Measurements from ENCODE around the gene ITIH1. TPM values are rescaled to one million over a fixed set of nuclear protein-coding genes. Genes with fewer than 3 reads are reported as not detected.

ITIH1 gene
- total RNA-seq, 1 experiment from 2014 or later, result not detected

DNA sequence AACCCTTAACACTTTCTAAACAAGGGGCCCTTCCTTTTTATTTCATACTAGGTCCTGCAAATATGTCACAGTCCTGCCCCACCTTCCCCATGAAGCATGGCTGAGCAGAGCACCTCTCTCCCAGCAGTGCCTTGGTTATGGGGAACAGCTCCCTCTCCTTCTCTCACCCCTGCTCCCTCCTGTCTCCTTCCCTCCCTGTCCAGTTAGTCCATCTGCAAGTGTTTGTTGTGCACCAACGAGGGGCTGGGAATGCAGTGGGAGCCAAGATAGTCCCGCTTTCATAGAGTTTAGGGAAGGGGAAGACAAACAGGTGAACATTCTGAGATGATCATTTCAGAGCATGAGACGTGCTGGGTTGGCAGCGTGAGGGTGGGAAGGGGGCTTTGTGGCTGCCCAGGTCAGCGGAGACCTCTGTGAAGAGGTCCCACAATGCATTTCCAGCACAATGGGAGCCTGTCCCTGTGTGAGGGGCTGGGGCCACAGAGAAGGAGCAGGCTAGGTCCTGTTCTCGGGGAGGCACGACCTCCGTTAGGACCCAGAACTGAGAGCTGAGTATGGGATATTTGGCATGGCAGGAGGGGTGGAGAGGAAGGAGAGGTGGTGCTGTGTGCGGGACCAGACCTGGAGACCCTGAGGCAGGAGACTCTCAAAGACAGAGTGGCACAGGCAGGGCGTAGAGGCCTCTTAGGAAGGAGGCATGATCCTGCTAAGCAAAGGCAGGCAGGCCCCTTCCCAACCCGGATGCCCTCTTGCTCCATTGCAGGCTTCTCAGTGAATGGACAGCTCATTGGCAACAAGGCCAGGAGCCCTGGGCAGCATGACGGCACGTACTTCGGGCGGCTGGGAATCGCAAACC is 11.7 kb downstream of the ITIH1 start:
- DNase-seq (ENCODE audit: low spot score), result no peak

DNA sequence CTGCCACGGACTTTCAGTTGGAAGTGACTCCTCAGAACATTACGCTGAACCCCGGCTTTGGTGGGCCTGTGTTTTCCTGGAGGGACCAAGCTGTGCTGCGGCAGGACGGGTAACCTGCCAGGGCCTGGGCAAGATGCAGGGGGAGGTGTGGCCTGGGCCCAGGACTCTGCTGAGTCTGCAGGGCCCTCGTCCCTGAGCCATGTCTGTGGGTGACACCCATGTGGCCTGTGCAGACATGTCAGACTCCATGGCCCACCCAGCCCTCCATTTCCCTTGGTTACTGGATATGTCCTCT is 12.3 kb downstream of the ITIH1 start:
- no peak for DNase-seq (ENCODE audit: low spot score)

DNA sequence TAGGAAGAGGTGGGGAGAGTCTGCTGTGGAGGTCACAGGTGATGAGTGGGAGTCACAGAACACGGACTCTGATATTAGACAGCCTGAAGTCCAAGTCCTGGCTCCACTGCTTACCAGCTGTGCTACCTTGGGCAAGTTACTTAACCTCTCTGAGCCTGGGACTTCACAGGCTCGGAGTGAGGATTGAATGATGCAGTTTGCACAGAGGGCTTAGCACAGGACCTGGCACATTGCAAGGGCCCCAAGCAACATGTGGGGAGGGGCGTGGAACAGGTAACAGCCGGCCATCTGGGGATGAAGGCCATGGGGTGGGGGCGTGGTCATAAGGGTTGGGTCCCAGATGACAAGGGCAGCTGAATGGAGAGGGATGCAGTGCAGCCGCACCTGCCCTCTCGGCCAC is 12.9 kb downstream of the ITIH1 start:
- DNase-seq (ENCODE audit: low spot score), result no peak

DNA sequence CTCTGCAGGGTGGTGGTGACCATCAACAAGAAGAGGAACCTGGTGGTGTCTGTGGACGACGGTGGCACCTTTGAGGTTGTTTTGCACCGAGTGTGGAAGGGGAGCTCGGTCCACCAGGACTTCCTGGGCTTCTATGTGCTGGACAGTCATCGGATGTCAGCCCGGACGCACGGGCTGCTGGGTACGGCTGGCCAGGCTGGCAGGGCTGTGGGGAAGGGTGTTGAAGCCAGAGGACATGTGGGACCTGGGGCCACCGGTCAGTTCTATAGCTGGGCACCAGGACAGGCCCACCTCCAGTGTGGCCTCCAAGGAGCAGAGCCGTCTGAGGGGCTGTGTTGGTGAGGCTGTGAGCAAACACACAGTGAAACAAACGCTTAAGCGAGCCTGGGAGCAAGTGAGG is 13.3 kb downstream of the ITIH1 start:
- no peak for DNase-seq (ENCODE audit: low spot score)

DNA sequence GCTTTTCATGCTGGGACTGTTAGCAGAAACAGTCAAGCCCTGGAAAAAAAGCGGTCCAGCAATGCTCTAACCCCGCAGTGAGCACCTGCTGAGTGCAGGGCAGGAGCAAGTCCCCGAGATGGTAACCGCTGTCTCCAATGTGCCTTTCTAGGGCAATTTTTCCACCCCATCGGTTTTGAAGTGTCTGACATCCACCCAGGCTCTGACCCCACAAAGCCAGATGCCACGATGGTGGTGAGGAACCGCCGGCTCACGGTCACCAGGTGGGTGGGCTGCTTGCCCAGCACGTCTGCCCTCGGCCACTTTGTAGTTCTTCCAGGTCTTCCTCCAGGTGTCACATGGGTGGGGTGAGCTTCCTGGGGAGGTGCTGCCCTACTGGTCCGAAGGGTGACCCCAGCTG is 14.0 kb downstream of the ITIH1 start:
- no peak for DNase-seq (ENCODE audit: low spot score)

DNA sequence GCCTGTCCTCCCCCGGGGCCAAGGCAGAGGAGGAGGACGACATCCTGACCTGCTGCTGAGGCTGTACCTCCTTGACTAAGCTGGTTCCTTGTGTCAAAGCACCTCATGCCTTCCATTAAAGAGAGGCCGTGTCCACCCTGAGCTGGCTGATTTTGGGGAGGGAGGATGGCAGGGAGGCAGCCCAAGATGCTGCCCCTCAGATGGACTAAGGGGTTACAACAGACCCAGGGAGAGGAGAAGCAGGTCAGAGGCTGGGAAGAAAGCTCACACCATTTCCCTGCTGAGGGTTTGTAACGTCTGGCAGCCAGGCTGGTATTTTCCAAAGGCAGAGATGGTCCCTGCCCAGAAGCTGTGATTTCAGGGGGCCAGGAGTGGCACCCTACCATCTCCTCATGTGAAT is 14.5 kb downstream of the ITIH1 start:
- DNase-seq (ENCODE audit: low spot score), result no peak

DNA sequence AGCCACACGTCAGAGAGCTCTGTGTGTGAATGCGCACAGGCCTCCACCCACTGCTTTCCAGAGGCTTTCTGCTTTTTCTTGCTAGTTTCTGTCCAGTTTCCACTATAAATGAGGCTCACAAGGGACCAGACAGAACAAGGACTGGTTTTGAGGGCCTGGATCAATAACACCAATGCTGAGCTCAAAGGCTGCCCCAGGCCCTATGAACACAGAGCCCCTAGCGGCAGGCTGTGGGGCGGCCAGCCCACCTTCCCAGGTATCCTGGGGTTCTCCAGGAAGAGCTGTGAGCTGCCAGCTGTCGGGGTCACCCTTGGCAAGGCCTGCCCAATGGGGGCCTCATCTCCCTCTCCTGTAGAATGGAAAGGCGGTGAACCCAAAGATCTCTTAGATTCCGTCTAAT is 15.0 kb downstream of the ITIH1 start:
- peak; percentile 13 for DNase-seq (ENCODE audit: low spot score)

DNA sequence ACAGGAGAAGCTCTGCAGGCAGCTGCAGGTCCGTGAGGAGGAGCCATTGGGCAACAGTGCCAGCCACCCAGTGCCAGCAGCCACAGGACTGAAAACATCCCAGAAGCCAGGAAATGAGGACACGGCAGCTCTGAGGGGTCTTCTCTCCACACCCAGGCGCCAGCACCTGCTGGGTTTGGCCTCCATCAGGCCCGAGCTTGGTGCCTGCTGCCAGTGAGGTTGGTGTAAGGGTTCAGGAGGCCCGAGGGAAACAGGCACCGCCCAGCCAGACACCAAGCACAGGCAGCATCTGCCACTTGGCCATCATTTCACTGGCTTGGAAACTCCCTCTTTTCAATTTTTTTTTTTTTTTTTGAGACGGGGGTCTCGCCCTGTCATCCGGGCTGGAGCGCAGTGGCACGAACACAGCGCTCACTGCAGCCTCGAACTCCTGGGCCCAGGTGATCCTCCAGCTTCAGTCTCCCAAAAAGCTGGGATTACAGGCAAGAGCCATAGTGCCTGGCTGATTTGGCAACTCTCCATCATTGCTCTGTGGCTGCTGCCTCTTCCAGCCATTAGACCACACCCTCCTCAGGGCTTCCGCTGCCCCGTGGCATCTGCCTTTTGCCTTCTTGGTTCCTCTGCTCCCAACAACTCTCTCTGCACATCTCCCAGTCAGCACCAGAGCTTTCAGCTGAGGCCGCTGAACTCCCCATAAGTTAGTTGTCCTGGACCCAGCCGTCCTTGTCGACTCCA is 15.7 kb downstream of the ITIH1 start:
- no peak for DNase-seq (ENCODE audit: low spot score)

DNA sequence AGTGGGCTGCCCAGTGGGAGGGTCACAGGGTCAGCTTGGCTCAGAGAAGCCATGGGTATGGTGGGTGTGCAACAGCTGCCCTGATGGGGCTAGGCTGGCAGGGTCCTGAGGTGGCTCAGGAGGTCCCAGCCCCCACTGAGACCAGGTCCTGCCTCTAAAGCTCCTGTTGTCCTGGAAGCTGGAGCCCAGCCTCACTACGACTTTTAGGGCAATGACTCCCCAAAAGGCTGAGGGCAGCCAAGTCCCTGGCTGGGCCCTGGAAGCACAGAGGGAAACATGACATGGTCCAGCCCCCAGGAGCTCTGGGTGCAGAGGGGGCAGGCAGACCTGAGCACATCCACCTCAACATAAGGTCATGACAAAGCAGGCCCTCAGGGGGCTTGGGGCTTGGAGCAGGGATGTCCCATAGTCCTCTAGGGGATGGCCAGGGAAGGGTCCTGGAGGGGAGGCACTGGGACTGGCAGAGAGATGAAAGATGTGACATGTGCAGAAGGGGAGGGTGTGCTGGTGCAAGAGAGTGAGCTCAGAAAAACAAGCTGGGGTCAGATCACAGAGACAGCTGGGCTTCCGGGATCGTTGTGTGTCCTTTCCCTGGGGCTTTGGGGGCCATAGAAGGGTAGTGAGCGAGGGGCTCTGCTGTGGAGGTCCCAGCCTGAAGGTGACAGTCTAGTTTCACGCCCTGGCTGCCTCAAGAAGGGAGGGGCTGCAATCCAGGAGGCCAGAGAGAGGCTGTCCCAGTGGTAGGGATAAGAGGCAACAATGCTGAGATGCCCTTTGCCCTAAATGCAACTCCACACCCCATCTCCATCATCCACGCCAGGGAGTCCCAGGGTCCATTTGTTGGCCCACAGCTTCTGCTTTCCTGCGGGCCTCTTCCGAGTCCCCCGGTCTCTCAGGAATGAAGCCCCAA is 16.6 kb downstream of the ITIH1 start:
- DNase-seq (ENCODE audit: low spot score), result no peak

DNA sequence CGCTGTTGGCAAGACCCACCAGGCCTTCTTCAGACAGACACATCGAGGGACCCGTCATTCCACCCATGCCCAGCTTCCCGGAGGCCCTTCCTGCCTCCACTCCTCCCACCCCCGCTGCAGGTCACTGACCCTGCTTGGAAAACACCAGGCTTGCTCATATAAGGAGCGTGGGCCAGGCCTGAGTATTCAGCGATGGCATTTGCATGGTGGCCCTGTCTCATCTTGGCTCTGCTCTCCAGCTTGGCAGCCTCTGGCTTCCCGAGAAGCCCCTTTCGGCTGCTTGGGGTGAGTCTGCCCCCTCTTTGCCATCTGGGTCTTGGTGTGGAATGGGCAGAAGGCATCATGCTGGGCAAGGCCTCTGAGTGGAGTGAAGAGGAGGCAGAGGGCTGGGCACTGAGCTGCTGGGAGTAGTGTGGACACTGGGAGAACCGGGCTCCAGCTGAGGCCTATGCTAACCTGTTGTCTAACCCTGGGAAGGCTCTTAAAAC is 17.3 kb downstream of the ITIH1 start, which contains the start of gene ITIH3:
Gene ITIH3 (plus strand): TSS at position 185 of the 488 bp plus-strand sequence. CDS start 8 bp downstream, at position 193.
- no peak for DNase-seq (ENCODE audit: low spot score)

DNA sequence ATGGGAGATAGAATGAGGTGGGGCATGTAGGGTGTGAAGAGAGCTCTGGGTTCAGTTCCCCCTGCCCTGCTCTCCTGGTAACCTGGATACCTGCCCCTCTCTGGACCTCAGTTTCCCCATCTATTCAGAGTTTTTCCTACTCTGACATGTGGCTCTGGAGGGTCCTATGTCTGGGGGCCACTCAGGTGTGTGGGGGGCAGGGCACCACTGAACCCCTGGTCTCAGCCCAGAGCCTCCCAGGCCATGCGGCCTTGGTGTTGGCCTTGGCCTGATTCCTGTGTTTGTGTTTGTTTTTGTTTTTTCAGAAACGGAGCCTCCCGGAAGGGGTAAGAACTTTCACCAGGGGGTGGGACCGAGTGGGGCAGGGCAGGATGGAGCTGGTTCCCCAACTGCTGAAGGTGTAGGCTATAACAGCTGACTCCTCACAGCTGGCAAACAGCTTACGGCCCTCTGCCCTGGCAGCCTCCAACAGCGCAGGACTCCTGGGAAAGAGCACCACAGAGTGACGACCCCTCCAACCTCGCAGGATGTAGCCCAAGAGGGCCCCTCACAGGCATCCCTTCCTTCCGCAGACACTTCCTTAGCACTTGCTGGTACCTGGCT is 18.0 kb downstream of the ITIH1 start:
- no peak for DNase-seq (ENCODE audit: low spot score)

DNA sequence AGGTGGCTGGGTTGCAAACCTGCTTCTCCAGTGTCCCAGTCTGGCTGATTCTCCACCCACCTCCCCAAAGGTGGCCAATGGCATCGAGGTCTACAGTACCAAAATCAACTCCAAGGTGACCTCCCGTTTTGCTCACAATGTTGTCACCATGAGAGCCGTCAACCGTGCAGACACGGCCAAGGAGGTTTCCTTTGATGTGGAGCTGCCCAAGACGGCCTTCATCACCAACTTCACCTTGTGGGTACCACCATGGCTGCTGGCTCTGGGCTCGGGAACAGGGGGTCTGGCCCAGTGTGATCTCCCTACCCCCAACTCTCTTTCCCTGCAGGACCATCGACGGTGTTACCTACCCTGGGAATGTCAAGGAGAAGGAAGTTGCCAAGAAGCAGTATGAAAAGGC is 19.0 kb downstream of the ITIH1 start:
- DNase-seq (ENCODE audit: low spot score), result no peak

DNA sequence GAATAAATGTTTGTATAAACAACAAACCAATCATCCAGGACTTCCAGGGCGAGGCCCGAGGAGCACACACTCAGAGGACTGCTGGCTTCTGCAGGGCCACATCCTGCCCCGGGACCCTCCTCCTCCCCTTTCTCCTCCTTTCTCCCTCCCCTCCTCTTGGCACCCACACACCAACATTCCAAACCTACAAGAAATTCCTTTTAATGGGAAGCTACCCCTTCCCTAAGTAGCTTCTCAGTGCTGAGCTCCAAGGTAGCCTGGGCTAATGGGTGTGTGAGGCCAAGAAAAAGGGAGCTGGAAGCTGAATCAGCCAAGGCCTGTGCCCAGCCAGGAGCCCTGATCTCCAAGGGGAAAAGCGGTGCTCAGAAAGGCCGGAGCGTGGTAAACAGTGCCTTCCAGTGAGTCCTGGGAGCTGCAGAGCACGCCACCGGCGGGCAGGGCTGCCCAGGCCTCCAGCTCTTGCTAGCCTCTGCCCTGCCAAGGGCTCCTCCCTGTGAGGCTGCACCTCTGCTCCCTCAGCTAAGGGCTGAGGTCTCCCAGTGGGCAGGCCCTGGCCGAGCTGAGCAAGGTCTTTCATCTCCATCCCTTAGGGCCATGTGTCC is 21.1 kb downstream of the ITIH1 start:
- DNase-seq (ENCODE audit: low spot score), result no peak

DNA sequence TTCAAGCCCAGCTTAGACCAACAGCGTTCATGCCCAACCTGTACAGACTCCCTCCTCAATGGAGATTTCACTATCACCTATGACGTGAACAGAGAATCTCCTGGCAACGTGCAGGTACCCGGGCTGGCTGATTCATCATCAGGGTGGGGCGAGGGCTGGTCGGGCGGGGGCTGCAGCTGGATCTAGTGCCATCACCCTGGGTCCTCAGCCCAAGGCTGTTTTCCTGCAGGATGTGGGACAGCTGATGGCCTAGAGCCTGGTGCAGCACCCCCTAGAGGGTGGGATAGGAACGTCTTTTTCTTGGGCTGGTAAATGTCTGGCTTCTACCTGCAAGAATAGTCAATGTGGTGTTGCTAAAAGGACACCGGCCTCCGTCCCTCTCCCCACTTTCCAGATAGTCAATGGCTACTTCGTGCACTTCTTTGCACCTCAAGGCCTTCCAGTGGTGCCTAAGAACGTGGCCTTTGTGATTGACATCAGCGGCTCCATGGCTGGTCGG is 21.6 kb downstream of the ITIH1 start:
- DNase-seq (ENCODE audit: low spot score), result peak; percentile 43

DNA sequence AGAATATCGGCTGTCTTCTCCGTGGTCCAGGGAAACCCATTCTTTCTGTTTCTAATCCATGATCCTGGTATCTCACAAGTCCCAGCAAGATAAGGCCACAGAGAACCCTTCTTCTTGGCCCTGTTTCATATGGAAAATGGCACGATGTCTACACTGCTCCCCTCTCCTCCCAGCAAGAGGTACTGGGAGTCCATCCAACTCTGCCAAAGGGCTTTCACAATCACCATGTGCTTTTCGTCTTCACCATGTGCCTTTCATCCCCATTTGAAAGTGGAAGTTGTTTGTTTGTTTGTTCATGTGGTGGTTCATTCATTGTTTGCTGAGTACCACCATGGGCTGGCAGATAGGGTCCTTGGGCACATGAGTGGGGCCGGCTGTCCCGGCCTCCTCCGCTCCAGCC is 22.7 kb downstream of the ITIH1 start:
- no peak for DNase-seq (ENCODE audit: low spot score)

DNA sequence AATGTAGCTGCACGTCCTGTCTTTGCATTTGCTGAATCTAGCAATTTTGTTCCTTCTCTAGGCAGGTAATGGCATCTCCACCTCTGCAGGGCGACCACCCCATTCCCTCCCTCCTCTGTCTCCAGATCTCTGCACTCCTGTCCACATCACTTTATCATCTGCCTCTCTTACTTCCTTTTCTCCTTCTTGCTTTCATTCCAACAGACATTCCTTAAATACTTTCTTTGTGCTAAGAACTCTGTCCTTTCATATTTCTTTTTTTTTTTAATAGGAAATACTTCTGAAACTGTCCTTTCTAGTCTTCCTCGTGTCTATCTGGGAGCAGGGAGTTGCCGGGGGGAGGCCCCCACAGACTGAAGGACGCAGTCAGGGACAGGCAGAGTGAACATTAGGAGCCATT is 24.4 kb downstream of the ITIH1 start:
- no peak for DNase-seq (ENCODE audit: low spot score)

DNA sequence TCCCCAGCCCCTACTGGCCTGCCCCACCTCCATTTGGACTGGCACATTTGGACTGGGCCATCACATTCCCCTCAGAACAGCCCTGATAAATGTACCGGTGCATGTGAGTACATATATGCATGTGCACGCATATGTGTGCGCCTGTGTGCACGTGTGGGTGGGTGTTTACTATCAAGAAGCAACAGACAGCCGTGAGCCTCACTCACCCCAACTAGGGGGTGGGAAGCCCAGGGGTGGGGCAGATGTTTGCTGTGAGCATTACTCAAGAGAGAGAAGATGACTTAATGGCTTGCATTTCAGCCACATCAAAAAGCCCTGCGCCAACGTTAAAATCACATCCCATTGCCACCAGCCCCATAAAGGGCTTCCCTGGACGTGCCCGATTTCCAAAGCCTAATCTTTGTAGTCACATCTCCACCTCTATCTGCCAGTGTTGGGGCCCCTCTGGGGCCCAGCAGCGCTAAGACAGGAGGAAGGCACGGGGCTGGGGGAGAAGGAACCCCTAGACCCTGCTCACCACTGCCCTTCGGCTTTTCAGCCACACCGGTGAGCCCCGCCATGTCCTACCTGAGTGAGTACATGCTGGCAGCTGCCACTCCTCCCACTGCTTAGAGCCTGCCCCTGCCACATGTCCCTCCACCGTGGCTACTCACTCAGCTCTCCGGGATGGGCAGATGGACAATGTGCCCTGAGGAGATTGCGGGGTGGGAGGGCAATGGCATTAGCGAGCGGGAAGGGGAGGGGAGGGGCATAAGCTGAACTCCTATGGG is 28.1 kb downstream of the ITIH1 start:
- no peak for DNase-seq (ENCODE audit: low spot score)

DNA sequence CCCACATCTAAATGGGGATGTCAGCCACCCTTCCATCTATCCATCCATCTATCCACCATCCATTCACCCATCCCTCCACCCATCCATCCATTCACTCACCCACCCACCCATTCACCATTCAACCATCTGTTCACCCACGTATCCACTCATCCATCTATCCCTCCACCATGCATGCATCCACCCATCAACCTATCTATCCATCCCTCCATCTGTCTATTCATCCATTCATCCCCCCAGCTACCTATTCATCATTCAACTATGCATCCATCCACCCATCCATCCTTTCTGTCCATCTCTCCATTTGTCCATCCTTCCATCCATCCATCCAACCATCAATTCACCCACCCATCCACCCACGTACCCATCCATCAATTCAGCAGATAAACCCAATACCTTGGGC is 31.8 kb downstream of the ITIH1 start:
- DNase-seq (ENCODE audit: low spot score), result no peak

DNA sequence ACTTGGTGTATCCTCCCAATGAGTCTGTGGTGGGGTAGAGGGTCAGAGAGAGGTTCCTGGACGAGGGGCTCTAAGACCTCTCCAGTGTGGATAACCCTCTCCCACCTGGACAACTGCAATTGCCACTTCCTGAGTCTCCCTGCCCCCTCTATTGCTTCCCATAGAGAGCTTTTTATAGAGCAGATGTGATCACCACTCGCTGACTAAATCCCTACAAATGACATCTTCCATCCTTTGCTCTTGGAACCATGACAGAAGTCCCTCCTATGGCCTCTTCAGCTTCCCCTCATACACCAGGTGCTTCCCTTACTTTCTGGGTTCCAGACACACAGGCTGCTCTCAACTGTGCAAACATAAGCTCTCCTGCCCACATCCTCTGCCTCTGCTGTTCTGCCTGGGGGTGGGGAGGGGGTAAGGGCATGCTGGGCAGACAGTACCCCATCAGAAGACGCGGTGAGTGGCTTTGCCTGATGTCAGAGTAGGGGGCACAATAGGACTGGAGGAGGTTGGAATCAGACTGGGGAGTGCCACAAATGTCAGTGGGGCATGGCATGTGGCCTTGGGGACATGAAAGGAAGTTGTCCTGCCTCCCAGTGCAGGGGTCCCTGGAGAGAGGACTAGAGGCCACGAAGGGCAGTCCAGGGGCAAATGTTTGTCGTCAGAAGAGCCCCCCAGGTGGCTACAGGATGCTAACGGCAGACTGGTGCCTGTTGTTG is 32.4 kb downstream of the ITIH1 start:
- no peak for DNase-seq (ENCODE audit: low spot score)

Measured in HT-29 (cell line).